HCT116 (cell line): ENCODE data around the gene NEURL2. TPM values are rescaled to one million over a fixed set of nuclear protein-coding genes. Genes with fewer than 3 reads are reported as not detected.

Experiments used
- ATAC-seq: fragments of 200-7000 bp; cut with Tn5 transposase; 2 replicates; pipeline ENCODE4 v1.9.1; 2020; ENCODE audit warnings: mild to moderate bottlenecking, moderate library complexity
- BruUV-seq: library from RNA; stranded (reverse); fragments of 400-500 nt; replicated peaks from 2 replicates; lab custom pipeline; 2021; lab: Mats Ljungman, UMichigan
- CTCF ChIA-PET: fragments of 300-600 bp; sonication (Branson Sonifier 250); formaldehyde crosslinking; loops from one replicate; lab custom pipeline; 2021; ENCODE audit warnings: antibody characterized with exemption; lab: Charles Lee
- POLR2A ChIA-PET: fragments of 300-600, 350-600 bp; sonication (Branson Sonifier 250); formaldehyde crosslinking; loops from one replicate; lab custom pipeline; 2021; ENCODE audit warnings: antibody characterized with exemption; lab: Charles Lee
- RAD21 ChIA-PET, 2 experiments: fragments of 300-600 bp; sonication (Branson Sonifier 250); formaldehyde crosslinking; loops; one replicate each; lab custom pipeline; 2023; ENCODE audit warnings: low total read pairs in 2 of 2; ENCODE audit not compliant: uncharacterized antibody in 2 of 2, unreplicated experiment in 2 of 2, low non-redundant PET in 1 of 2; lab: Charles Lee
- DNase-seq: peaks from one replicate; pipeline ENCODE4 v3.0.0-alpha.2; 2010; ENCODE audit warnings: low read depth, low spot score
- H2AFZ ChIP-seq: fragments of 200-600 bp; shearing (Covaris generic), sonication (generic); 2 replicates; pipeline ENCODE4 v1.6.1; 2017; ENCODE audit warnings: low read depth, mixed run types, mixed read lengths, antibody characterized with exemption, low read length; ENCODE audit not compliant: poor library complexity, severe bottlenecking
- H3K27ac ChIP-seq: 2 replicates; pipeline ENCODE4 v1.5.1; 2012; ENCODE audit warnings: low read depth, low read length
- H3K27me3 ChIP-seq: fragments of 200-600 bp; sonication (generic); 2 replicates; pipeline ENCODE4 v1.6.1; 2016; ENCODE audit warnings: mixed run types, low read length, mixed read lengths; ENCODE audit not compliant: insufficient read depth
- H3K36me3 ChIP-seq, 2 experiments: fragments of 200-500 bp in 1 of 2; fragments of 200-600 bp in 1 of 2; sonication (Bioruptor generic) in 1 of 2; sonication (generic) in 1 of 2; 2 replicates each; pipeline versions ENCODE4 v1.5.1 to v1.6.1; 2014 to 2016; ENCODE audit warnings: low read length in 2 of 2, inconsistent platforms in 1 of 2, mixed read lengths in 1 of 2, mixed run types in 1 of 2; ENCODE audit not compliant: insufficient read depth in 2 of 2, control insufficient read depth in 1 of 2
- H3K4me1 ChIP-seq, 2 experiments: fragments of 200-600 bp in 1 of 2; sonication (generic) in 1 of 2; 2 replicates each; pipeline versions ENCODE4 v1.5.1 to v1.6.1; 2012 to 2017; ENCODE audit warnings: low read length in 2 of 2, inconsistent platforms in 1 of 2, mild to moderate bottlenecking in 1 of 2, mixed read lengths in 1 of 2, mixed run types in 1 of 2, moderate library complexity in 1 of 2; ENCODE audit not compliant: insufficient read depth in 2 of 2, control insufficient read depth in 1 of 2
- H3K4me2 ChIP-seq: fragments of 200-600 bp; sonication (generic); 2 replicates; pipeline ENCODE4 v1.6.1; 2017; ENCODE audit warnings: mixed run types, low read length, mixed read lengths
- H3K4me3 ChIP-seq, 2 experiments: fragments of 200-600 bp in 1 of 2; sonication (generic) in 1 of 2; replicated peaks in 1 of 2; 2 replicates each; pipeline ENCODE4 v1.5.1; 2011 to 2016; ENCODE audit warnings: low read length in 2 of 2, control low read depth in 1 of 2, low read depth in 1 of 2, mild to moderate bottlenecking in 1 of 2, mixed read lengths in 1 of 2, mixed run types in 1 of 2
- H3K79me2 ChIP-seq: fragments of 200-600 bp; sonication (generic); 2 replicates; pipeline ENCODE4 v1.6.1; 2017; ENCODE audit warnings: mild to moderate bottlenecking, mixed run types, low read length, moderate library complexity, mixed read lengths; ENCODE audit not compliant: insufficient read depth
- H3K9ac ChIP-seq: fragments of 200-600 bp; sonication (generic); 2 replicates; pipeline ENCODE4 v1.6.1; 2016; ENCODE audit warnings: low read length, mixed read lengths
- H3K9me2 ChIP-seq: fragments of 200-600 bp; sonication (generic), shearing (Covaris generic); 2 replicates; pipeline ENCODE4 v1.6.1; 2017; ENCODE audit warnings: mixed run types, mild to moderate bottlenecking, moderate library complexity; ENCODE audit not compliant: insufficient read depth
- H3K9me3 ChIP-seq, 2 experiments: fragments of 200-500 bp in 1 of 2; fragments of 200-600 bp in 1 of 2; sonication (Bioruptor generic) in 1 of 2; sonication (generic) in 1 of 2; 2 replicates each; pipeline ENCODE4 v1.6.1; 2014 to 2017; ENCODE audit warnings: low read length in 2 of 2, mixed read lengths in 2 of 2, inconsistent platforms in 1 of 2, low read depth in 1 of 2, mild to moderate bottlenecking in 1 of 2, mixed run types in 1 of 2, moderate library complexity in 1 of 2; ENCODE audit not compliant: control insufficient read depth in 1 of 2, insufficient read depth in 1 of 2
- H4K20me1 ChIP-seq: fragments of 200-600 bp; sonication (generic), shearing (Covaris generic); 2 replicates; pipeline ENCODE4 v1.6.1; 2017; ENCODE audit warnings: mixed run types, mild to moderate bottlenecking, moderate library complexity; ENCODE audit not compliant: insufficient read depth
- CTCF ChIP-seq, 3 experiments: fragments of 200-600 bp in 1 of 3; sonication (generic) in 1 of 3; IDR thresholded peaks in 2 of 3; conservative IDR thresholded peaks in 1 of 3; 2 replicates each; pipeline ENCODE4 v1.5.1; 2012 to 2017; ENCODE audit warnings: low read depth in 2 of 3, low read length in 2 of 3, antibody characterized with exemption in 1 of 3, borderline replicate concordance in 1 of 3, control low read depth in 1 of 3, mild to moderate bottlenecking in 1 of 3, mixed read lengths in 1 of 3, mixed run types in 1 of 3, moderate library complexity in 1 of 3; ENCODE audit not compliant: insufficient read depth in 1 of 3
- JUND ChIP-seq: IDR thresholded peaks from 2 replicates; pipeline ENCODE4 v1.6.1; 2012
- REST ChIP-seq: IDR thresholded peaks from 2 replicates; pipeline ENCODE4 v1.6.1; 2012; ENCODE audit warnings: low read depth
- ZFX ChIP-seq: fragments of 450-650 bp; IDR thresholded peaks from 2 replicates; pipeline ENCODE4 v1.6.1; 2017
- intact Hi-C: fragments of 100-400 bp; cut with micrococcal nuclease; formaldehyde crosslinking; loops from 2 replicates; pipeline ENCODE4 v1.10.0; 2022
- total RNA-seq: library from RNA; stranded (reverse); gene quantifications from one replicate; pipeline ENCODE4 v1.2.1, GENCODE V29; 2021; ENCODE audit not compliant: unreplicated experiment

NEURL2 gene
- total RNA-seq, 1 experiment from 2014 or later, result 0.96 TPM

DNA sequence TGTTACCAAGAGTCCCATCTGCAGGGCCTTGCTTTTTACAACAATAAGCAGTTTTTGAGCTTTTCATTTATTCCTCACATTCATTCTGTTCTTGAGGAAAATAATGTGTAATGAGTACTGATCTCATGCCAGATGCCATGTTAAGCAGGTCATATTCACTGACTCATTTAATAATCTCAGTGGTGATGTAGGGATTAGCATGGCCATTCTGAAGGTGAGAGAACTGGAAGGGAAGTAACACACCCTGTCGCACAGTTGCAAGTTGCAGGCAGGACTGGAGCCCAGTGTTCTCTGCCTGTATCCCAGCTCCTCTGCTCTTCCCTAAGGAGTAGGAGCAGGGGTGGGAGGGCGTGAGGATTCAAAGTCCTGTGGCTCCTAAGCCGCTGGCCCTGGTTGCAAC lies 49.0 kb upstream of the NEURL2 start:
- no peak overlapping the region for H3K9ac ChIP-seq

DNA sequence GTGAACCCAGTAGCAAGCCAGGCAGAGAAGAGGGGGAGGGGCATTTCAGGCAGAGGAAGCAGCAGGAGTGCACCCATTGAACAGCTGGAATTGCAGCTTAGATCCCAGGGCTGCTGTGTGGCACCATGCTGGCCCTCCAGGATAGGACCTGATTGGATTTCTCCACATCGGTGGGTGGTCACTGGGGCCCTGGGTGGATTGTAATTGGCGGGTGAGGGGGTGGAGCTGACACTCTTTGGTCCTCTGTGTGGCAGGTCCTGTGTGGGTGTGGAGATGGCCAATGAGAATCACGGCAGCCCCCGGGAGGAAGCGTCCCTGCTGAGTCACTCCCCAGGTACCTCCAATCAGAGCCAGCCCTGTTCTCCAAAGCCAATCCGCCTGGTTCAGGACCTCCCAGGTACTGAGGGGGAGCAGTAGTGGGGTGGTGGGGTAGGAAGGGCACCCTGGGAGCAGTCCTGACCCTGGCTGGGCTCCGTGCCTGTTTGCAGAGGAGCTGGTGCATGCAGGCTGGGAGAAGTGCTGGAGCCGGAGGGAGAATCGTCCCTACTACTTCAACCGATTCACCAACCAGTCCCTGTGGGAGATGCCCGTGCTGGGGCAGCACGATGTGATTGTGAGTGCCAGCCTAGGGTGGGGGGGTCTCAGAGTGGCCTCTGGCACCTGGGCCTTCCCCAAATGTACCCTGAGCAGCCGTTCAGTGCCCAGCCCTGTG lies 47.9 kb upstream of the NEURL2 start:
- no peak for TF ChIP-seq CTCF (IDR thresholded peaks at IDR 0.05 in 2 of 3, conservative IDR thresholded peaks at IDR 0.05 in 1 of 3; ENCODE audit: borderline replicate concordance in 1 of 3, insufficient read depth in 1 of 3, low read depth in 2 of 3, low read length in 2 of 3)
- no peak for TF ChIP-seq JUND
- no peak for TF ChIP-seq REST
- Histone ChIP-seq H3K9me3 (no peaks in the 10 kb centered on the region), H3K27ac (no peak overlapping the region; the same call in 1 of the 2 replicates), H3K4me3 (no peak overlapping the region), H3K36me3 (peaks cover 35 to 43% of the 10 kb centered on the region in 2 experiments), H3K4me1 (peaks cover 0 to 24% of the 10 kb centered on the region in 2 experiments; a peak in 2 of 4 replicates), H3K4me2 (no peak overlapping the region), H2AFZ (no peak overlapping the region), H4K20me1 (no peaks in the 10 kb centered on the region), H3K27me3 (no peaks in the 10 kb centered on the region), H3K9ac (no peak overlapping the region), H3K79me2 (peaks cover 31% of the 10 kb centered on the region), H3K9me2 (no peaks in the 10 kb centered on the region)
- BruUV-seq, result no TSS peak
- ChIA-PET POLR2A (no interaction called here), RAD21 (no interaction called here), CTCF (interaction anchor here (2.0 kb wide), 1 partner anchor 31 kb away, joined by 8 read pairs; no protein-coding TSS in a partner anchor)
- no peak for ATAC-seq
- intact Hi-C loops, result loop anchor here (10.0 kb wide), 2 partner anchors 104 to 394 kb away; partner anchors contain the start of genes EPPIN and SNX21
- DNase-seq, result peak; percentile 8

More for the DNA sequence above, 49.0 kb upstream of the NEURL2 start:
- ChIA-PET RAD21 (no interaction called here), CTCF (interaction anchor here (2.0 kb wide), 1 partner anchor 30 kb away, joined by 8 read pairs; no protein-coding TSS in a partner anchor), POLR2A (no interaction called here)
- Histone ChIP-seq H3K27ac (no peak overlapping the region), H3K9me3 (no peaks in the 10 kb centered on the region), H3K4me1 (peaks cover 0 to 25% of the 10 kb centered on the region in 2 experiments; a peak in 2 of 4 replicates), H3K9me2 (no peaks in the 10 kb centered on the region), H3K36me3 (peaks cover 36 to 50% of the 10 kb centered on the region in 2 experiments), H3K4me2 (no peak overlapping the region), H2AFZ (no peak overlapping the region), H3K4me3 (no peak overlapping the region), H3K79me2 (peaks cover 31% of the 10 kb centered on the region), H3K27me3 (no peaks in the 10 kb centered on the region), H4K20me1 (no peaks in the 10 kb centered on the region)
- intact Hi-C loops, result no loop called here
- DNase-seq, result no peak
- no peak for TF ChIP-seq ZFX
- BruUV-seq, result no TSS peak
- ATAC-seq, result no peak
